Neural progenitor cell (in vitro differentiated cells): ENCODE measurements around the gene CHRNE. TPM values are rescaled to one million over a fixed set of nuclear protein-coding genes. Genes with fewer than 3 reads are reported as not detected.
A peak's percentile ranks its signal among the peaks of the same experiment; 100 is the strongest.
"Not testable (repeated sequence)": the region's sequence is repeated elsewhere in the genome, so short reads cannot be mapped to it uniquely, and the experiment has no call there.

Source experiments
- DNase-seq: peaks from one replicate; pipeline ENCODE4 v3.0.0-alpha.2; 2016; ENCODE audit warnings: low spot score
- H2AFZ ChIP-seq: fragments of 200-600 bp; sonication (generic); replicated peaks from 2 replicates; pipeline ENCODE4 v1.6.1; 2016; ENCODE audit warnings: antibody characterized with exemption
- H3F3A ChIP-seq: fragments of 200-600 bp; sonication (generic); 2 replicates; pipeline ENCODE4 v1.6.1; 2016; ENCODE audit warnings: antibody characterized with exemption, low read depth
- H3K27ac ChIP-seq: fragments of 200-600 bp; sonication (generic); 2 replicates; pipeline ENCODE4 v1.5.1; 2016; ENCODE audit warnings: mild to moderate bottlenecking
- H3K27me3 ChIP-seq: fragments of 200-600 bp; sonication (generic); 2 replicates; pipeline ENCODE4 v1.6.1; 2016; ENCODE audit warnings: mild to moderate bottlenecking, moderate library complexity
- H3K36me3 ChIP-seq: fragments of 200-600 bp; sonication (generic); 2 replicates; pipeline ENCODE4 v1.5.1; 2016
- H3K4me1 ChIP-seq: fragments of 200-600 bp; sonication (generic); 2 replicates; pipeline ENCODE4 v1.6.1; 2016; ENCODE audit warnings: mixed run types
- H3K4me2 ChIP-seq: fragments of 200-600 bp; sonication (generic); 2 replicates; pipeline ENCODE4 v1.6.1; 2016
- H3K4me3 ChIP-seq: fragments of 200-600 bp; sonication (generic); 2 replicates; pipeline ENCODE4 v1.5.1; 2016
- H3K79me2 ChIP-seq: fragments of 200-600 bp; sonication (generic); 2 replicates; pipeline ENCODE4 v1.6.1; 2016; ENCODE audit warnings: low read depth
- H3K9ac ChIP-seq: fragments of 200-600 bp; sonication (generic); 2 replicates; pipeline ENCODE4 v1.6.1; 2016
- H3K9me3 ChIP-seq: fragments of 200-600 bp; sonication (generic); 2 replicates; pipeline ENCODE4 v1.5.1; 2016; ENCODE audit warnings: low read depth
- H4K20me1 ChIP-seq: fragments of 200-600 bp; sonication (generic); 2 replicates; pipeline ENCODE4 v1.6.1; 2016; ENCODE audit warnings: low read depth
- H3K27ac Mint-ChIP-seq: 3 replicates; pipeline ENCODE4 v1.8.0; 2021; ENCODE audit warnings: mixed read lengths
- H3K27me3 Mint-ChIP-seq: 2 replicates; pipeline ENCODE4 v1.8.0; 2022; ENCODE audit warnings: low read depth, mild to moderate bottlenecking, inconsistent platforms, moderate library complexity, mixed read lengths; ENCODE audit not compliant: insufficient read depth
- H3K36me3 Mint-ChIP-seq: 3 replicates; pipeline ENCODE4 v1.8.0; 2021; ENCODE audit warnings: mixed read lengths
- H3K4me1 Mint-ChIP-seq: 3 replicates; pipeline ENCODE4 v1.8.0; 2021; ENCODE audit warnings: mixed read lengths
- H3K4me3 Mint-ChIP-seq: 3 replicates; pipeline ENCODE4 v1.8.0; 2021; ENCODE audit warnings: mild to moderate bottlenecking, moderate library complexity, mixed read lengths
- H3K9me3 Mint-ChIP-seq: 3 replicates; pipeline ENCODE4 v1.8.0; 2020; ENCODE audit warnings: mixed read lengths
- EZH2 ChIP-seq: fragments of 200-600 bp; sonication (generic); IDR thresholded peaks from 2 replicates; pipeline ENCODE4 v1.6.1; 2017; ENCODE audit warnings: antibody characterized with exemption, mild to moderate bottlenecking, moderate library complexity
- EZH2phosphoT487 ChIP-seq: fragments of 200-600 bp; sonication (generic); IDR thresholded peaks from 2 replicates; pipeline ENCODE4 v1.6.1; 2017; ENCODE audit warnings: antibody characterized with exemption
- total RNA-seq: library from RNA; depleted of rRNA; stranded (reverse); fragments of >200 nt; gene quantifications from 2 replicates; pipeline ENCODE4 v1.2.3, GENCODE V29; 2015; ENCODE audit warnings: low replicate concordance
- TF ChIP-seq, protein P1 (sequence below): fragments of 200-600 bp; sonication (generic); IDR thresholded peaks from 2 replicates; pipeline ENCODE4 v1.5.1; 2017; ENCODE audit warnings: antibody characterized with exemption, mild to moderate bottlenecking

Gene CHRNE
- total RNA-seq, 1 donor from 2014 or later = not detected

DNA sequence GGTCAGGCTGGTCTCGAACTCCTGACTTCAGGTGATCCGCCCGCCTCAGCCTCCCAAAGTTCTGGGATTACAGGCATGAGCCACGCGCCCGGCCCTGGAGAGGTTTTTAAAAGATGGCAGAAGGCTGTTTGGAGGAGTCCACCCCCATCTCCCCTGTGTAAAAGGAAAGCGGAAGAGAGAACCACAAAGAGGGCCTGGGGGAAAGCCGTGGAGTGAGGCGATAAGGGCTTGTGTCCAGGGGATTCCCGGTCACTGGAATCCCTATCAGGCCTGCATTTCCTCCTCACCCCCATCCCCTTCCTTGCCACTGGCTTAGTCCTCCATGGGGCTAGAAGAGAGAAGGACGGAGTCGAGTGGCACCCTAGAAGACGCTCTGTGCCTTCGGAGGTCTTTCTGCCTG lies 29.1 kb upstream of the CHRNE start, which contains the start of gene GP1BA:
TSS of gene GP1BA (plus strand) at position 315 of the 400 bp plus-strand sequence. CDS start 328 bp downstream, outside the sequence.
- H3K36me3 ChIP-seq = no peaks in the 10 kb centered on the region
- no peak within 1 kb of the TSS for H3K4me2 ChIP-seq
- Mint-ChIP-seq H3K27me3 (peaks cover 6% of the 10 kb centered on the region), H3K9me3 (no peaks in the 10 kb centered on the region), H3K36me3 (peaks cover 22% of the 10 kb centered on the region), H3K4me1 (peaks cover 2% of the 10 kb centered on the region), H3K4me3 (peak within 1 kb of the TSS; percentile 0), H3K27ac (peak within 1 kb of the TSS; percentile 88)
- no peak within 1 kb of the TSS for H3K4me3 ChIP-seq
- peaks cover 3% of the 10 kb centered on the region for H3F3A ChIP-seq
- H4K20me1 ChIP-seq = no peaks in the 10 kb centered on the region
- TF ChIP-seq EZH2phosphoT487 = no peak
- TF ChIP-seq EZH2 = no peak
- TF ChIP-seq, protein P1, sequence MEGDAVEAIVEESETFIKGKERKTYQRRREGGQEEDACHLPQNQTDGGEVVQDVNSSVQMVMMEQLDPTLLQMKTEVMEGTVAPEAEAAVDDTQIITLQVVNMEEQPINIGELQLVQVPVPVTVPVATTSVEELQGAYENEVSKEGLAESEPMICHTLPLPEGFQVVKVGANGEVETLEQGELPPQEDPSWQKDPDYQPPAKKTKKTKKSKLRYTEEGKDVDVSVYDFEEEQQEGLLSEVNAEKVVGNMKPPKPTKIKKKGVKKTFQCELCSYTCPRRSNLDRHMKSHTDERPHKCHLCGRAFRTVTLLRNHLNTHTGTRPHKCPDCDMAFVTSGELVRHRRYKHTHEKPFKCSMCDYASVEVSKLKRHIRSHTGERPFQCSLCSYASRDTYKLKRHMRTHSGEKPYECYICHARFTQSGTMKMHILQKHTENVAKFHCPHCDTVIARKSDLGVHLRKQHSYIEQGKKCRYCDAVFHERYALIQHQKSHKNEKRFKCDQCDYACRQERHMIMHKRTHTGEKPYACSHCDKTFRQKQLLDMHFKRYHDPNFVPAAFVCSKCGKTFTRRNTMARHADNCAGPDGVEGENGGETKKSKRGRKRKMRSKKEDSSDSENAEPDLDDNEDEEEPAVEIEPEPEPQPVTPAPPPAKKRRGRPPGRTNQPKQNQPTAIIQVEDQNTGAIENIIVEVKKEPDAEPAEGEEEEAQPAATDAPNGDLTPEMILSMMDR = no peak
- H3K9ac ChIP-seq = no peak within 1 kb of the TSS
- no peaks in the 10 kb centered on the region for H3K4me1 ChIP-seq
- DNase-seq = no peak
- no peaks in the 10 kb centered on the region for H3K27me3 ChIP-seq
- H3K9me3 ChIP-seq = no peaks in the 10 kb centered on the region
- no peak within 1 kb of the TSS for H2AFZ ChIP-seq
- no peaks in the 10 kb centered on the region for H3K79me2 ChIP-seq
- no peak within 1 kb of the TSS for H3K27ac ChIP-seq

DNA sequence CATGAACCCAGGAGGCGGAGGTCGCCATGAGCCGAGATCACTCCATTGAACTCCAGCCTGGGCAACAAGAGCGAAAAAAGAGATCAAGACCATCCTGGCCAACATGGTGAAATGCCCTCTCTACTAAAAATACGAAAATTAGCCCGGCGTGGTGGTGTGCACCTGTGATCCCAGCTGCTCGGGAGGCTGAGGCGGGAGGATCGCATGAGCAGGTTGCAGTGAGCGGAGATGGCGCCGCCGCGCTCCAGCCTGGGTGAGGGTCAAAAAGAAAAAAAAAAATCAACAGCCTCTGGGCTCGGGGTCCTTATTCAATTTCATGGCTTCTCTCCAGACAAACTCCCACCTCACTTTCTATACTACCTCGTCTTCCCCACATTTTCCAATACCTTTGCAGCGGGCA lies 26.0 kb upstream of the CHRNE start:
- Mint-ChIP-seq H3K4me3 (no peak overlapping the region), H3K36me3 (peaks cover 18% of the 10 kb centered on the region), H3K4me1 (peaks cover 2% of the 10 kb centered on the region), H3K9me3 (no peaks in the 10 kb centered on the region), H3K27ac (no peak overlapping the region), H3K27me3 (peaks cover 6% of the 10 kb centered on the region)
- Histone ChIP-seq H3K4me1 (no peaks in the 10 kb centered on the region), H3K4me3 (no peak overlapping the region), H4K20me1 (no peaks in the 10 kb centered on the region), H3K9ac (no peak overlapping the region), H3K27ac (no peak overlapping the region), H3K27me3 (no peaks in the 10 kb centered on the region), H3K9me3 (no peaks in the 10 kb centered on the region), H3K79me2 (no peaks in the 10 kb centered on the region), H3K4me2 (no peak overlapping the region), H3F3A (peaks cover 3% of the 10 kb centered on the region), H2AFZ (no peak overlapping the region), H3K36me3 (no peaks in the 10 kb centered on the region)
- TF ChIP-seq EZH2 (no peak), EZH2phosphoT487 (no peak)
- TF ChIP-seq, protein P1 = no peak
- DNase-seq = no peak

DNA sequence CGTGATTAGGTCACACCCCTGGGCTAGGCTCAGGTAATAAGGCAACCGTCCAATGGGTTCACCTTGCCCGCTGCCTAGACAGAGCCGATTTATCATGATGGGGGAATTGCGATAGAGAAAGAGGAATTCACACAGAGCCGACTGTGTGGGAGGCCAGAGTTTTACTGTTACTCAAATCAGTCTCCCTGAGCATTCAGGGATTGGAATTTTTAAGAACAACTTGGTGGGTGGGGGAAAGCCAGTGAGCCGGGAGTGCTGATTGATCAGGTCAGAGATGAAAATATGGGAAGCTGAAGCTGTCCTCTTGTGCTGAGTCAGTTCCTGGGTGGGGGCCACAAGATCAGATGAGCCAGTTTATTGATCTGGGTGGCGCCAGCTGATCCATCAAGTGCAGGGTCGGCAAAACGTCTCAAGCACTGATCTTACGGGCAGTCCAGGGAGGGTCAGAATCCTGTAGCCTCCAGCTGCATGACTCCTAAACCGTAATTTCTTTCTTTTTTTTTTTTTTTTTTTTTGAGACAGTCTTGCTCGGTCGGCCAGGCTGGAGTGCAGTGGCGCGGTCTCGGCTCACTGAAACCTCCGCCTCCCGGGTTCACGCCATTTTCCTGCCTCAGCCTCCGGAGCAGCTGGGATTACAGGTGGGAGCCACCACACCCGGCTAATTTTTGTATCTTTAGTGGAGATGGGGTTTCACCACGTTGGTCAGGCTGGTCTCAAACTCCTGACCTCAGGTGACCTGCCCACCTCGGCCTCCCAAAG lies 23.9 kb upstream of the CHRNE start:
- not testable (repeated sequence) for H3K4me2 ChIP-seq, H3K27me3 ChIP-seq, H3K9ac ChIP-seq, H3F3A ChIP-seq, H3K36me3 ChIP-seq, H2AFZ ChIP-seq, H3K4me3 ChIP-seq, H3K27me3 Mint-ChIP-seq, H3K27ac ChIP-seq, H4K20me1 ChIP-seq, H3K4me1 ChIP-seq, H3K4me1 Mint-ChIP-seq, H3K79me2 ChIP-seq, DNase-seq, H3K4me3 Mint-ChIP-seq, H3K9me3 Mint-ChIP-seq, H3K9me3 ChIP-seq
- Mint-ChIP-seq H3K36me3 (peaks cover 13% of the 10 kb centered on the region), H3K27ac (peak overlapping the region; percentile 17)

DNA sequence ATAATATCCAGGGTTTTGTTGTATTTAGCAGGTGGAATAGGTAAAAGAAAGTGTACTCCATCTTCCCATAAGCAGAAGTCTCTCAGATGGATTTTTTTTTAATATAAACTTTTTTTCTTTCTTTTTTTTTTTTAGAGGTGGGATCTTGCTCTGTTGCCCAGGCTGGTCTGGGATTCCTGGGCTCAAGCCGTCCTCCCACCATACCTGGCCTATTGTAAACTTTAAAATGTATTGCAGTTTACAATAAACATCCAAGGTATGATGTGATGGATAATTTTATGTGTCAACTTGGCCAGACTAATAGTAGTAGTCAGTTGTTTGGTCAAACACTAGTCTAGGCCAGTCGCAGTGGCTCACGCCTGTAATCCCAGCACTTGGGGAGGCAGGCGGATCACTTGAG lies 18.4 kb upstream of the CHRNE start:
- Histone ChIP-seq H3K9ac (no peak overlapping the region), H3K27ac (no peak overlapping the region), H2AFZ (no peak overlapping the region), H3K4me3 (no peak overlapping the region), H3K9me3 (no peaks in the 10 kb centered on the region), H3K4me2 (no peak overlapping the region), H3K4me1 (no peaks in the 10 kb centered on the region), H3F3A (no peaks in the 10 kb centered on the region), H3K27me3 (no peaks in the 10 kb centered on the region), H3K36me3 (no peaks in the 10 kb centered on the region), H3K79me2 (no peaks in the 10 kb centered on the region), H4K20me1 (no peaks in the 10 kb centered on the region)
- peaks cover 3% of the 10 kb centered on the region for H3K27me3 Mint-ChIP-seq
- TF ChIP-seq, protein P1 = no peak
- no peak for TF ChIP-seq EZH2
- no peak for TF ChIP-seq EZH2phosphoT487
- no peak for DNase-seq
- peaks cover 3% of the 10 kb centered on the region for H3K4me1 Mint-ChIP-seq
- H3K36me3 Mint-ChIP-seq = no peaks in the 10 kb centered on the region
- H3K4me3 Mint-ChIP-seq = no peak overlapping the region
- no peaks in the 10 kb centered on the region for H3K9me3 Mint-ChIP-seq
- no peak overlapping the region for H3K27ac Mint-ChIP-seq
